Hematopoietic multipotent progenitor cell treated with erythropoietin and hydrocortisone succinate and interleukin-3 and kit ligand, for 17 days (in vitro differentiated cells): Measurements from ENCODE around the gene CDK17.
"Not testable (repeated sequence)": the region's sequence is repeated elsewhere in the genome, so short reads cannot be mapped to it uniquely, and the experiment has no call there.

ENCODE experiments used
- DNase-seq: peaks from one replicate; pipeline ENCODE4 v3.0.0-alpha.2; 2015; ENCODE audit warnings: low spot score

Gene CDK17

GRCh38 chr12:96354326-96354725, 45.9 kb downstream of the CDK17 start:
- DNase-seq = no peak

GRCh38 chr12:96352161-96352835, 47.9 kb downstream of the CDK17 start:
- DNase-seq = no peak

- no peak for DNase-seq
These were observed 49.3 kb downstream of the CDK17 start for GRCh38 chr12:96350982-96351381.

GRCh38 chr12:96347130-96347699, 53.0 kb downstream of the CDK17 start:
- no peak for DNase-seq

- DNase-seq = not testable (repeated sequence)
These were observed 53.5 kb downstream of the CDK17 start for GRCh38 chr12:96346716-96347115.

- no peak for DNase-seq
These were observed 56.0 kb downstream of the CDK17 start for GRCh38 chr12:96344124-96344695.

GRCh38 chr12:96343347-96343954, 56.8 kb downstream of the CDK17 start:
- no peak for DNase-seq

- DNase-seq = not testable (repeated sequence)
These were observed 60.6 kb downstream of the CDK17 start for GRCh38 chr12:96339666-96340065.

- no peak for DNase-seq
These were observed 61.3 kb downstream of the CDK17 start for GRCh38 chr12:96338852-96339471.

GRCh38 chr12:96337953-96338352, 62.3 kb downstream of the CDK17 start:
- no peak for DNase-seq

- DNase-seq = no peak
These were observed 63.8 kb downstream of the CDK17 start for GRCh38 chr12:96336489-96336888.

GRCh38 chr12:96335270-96335669, 65.0 kb downstream of the CDK17 start:
- no peak for DNase-seq

GRCh38 chr12:96334502-96334901, 65.7 kb downstream of the CDK17 start:
- DNase-seq = no peak

GRCh38 chr12:96329545-96329944, 70.7 kb downstream of the CDK17 start:
- DNase-seq = no peak

- no peak for DNase-seq
These were observed 71.2 kb downstream of the CDK17 start for GRCh38 chr12:96329018-96329417.

- DNase-seq = no peak
These were observed 72.3 kb downstream of the CDK17 start for GRCh38 chr12:96327889-96328288.

GRCh38 chr12:96327346-96327745, 72.9 kb downstream of the CDK17 start:
- DNase-seq = no peak

GRCh38 chr12:96326628-96327227, 73.5 kb downstream of the CDK17 start:
- DNase-seq = no peak

- no peak for DNase-seq
These were observed 76.3 kb downstream of the CDK17 start for GRCh38 chr12:96323906-96324305.

GRCh38 chr12:96322720-96323119, 77.5 kb downstream of the CDK17 start:
- no peak for DNase-seq

GRCh38 chr12:96321941-96322340, 78.3 kb downstream of the CDK17 start:
- no peak for DNase-seq

- DNase-seq = not testable (repeated sequence)
These were observed 82.4 kb downstream of the CDK17 start for GRCh38 chr12:96317801-96318200.
